ENCODE results near the gene SNAP47. TPM values are rescaled to one million over a fixed set of nuclear protein-coding genes. Genes with fewer than 3 reads are reported as not detected.

Gene SNAP47
- total RNA-seq, 1 donor from 2014 or later = 52.8 TPM

GRCh38 chr1:227823537-227823936 is 88.3 kb downstream of the SNAP47 start:
- Mint-ChIP-seq H3K36me3 (no peaks in the 10 kb centered on the region), H3K27me3 (ENCODE audit: insufficient read depth, low read depth) (peaks cover 10% of the 10 kb centered on the region), H3K4me1 (no peaks in the 10 kb centered on the region), H3K4me3 (no peak overlapping the region), H3K9me3 (peaks cover 9% of the 10 kb centered on the region), H3K27ac (no peak overlapping the region)
- DNase-seq (ENCODE audit: low spot score) = no peak
- Histone ChIP-seq H3F3A (ENCODE audit: low read depth) (no peaks in the 10 kb centered on the region), H3K4me3 (no peak overlapping the region), H3K9me3 (ENCODE audit: low read depth) (no peaks in the 10 kb centered on the region), H4K20me1 (ENCODE audit: low read depth) (no peaks in the 10 kb centered on the region), H3K79me2 (ENCODE audit: low read depth) (no peaks in the 10 kb centered on the region), H3K4me1 (no peaks in the 10 kb centered on the region), H2AFZ (replicated peaks) (no peak overlapping the region), H3K4me2 (no peak overlapping the region), H3K9ac (no peak overlapping the region), H3K27me3 (peaks cover 14% of the 10 kb centered on the region), H3K27ac (no peak overlapping the region), H3K36me3 (no peaks in the 10 kb centered on the region)
- no peak for TF ChIP-seq CTCF (IDR thresholded peaks at IDR 0.05)
- no peak for TF ChIP-seq EZH2 (IDR thresholded peaks at IDR 0.05)
- TF ChIP-seq EZH2phosphoT487 (IDR thresholded peaks at IDR 0.05) = no peak

DNA sequence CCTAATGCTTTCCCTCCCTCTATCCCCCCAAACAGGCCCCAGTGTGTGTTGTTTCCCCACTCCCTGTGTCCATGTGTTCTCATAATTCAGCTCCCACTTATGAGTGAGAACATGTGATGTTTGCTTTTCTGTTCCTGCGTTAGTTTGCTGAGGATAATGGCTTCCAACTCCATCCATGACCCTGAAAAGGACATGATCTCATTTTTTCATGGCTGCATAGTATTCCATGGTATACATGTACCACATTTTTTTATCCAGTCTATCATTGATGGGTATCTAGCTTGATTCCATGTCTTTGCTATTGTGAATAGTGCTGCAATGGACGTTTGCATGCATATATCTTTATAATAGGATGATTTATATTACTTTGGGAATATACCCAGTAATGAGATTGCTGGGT is 89.0 kb downstream of the SNAP47 start:
- Mint-ChIP-seq H3K9me3 (peaks cover 9% of the 10 kb centered on the region), H3K27me3 (ENCODE audit: insufficient read depth, low read depth) (peaks cover 9% of the 10 kb centered on the region), H3K27ac (no peak overlapping the region), H3K4me3 (no peak overlapping the region), H3K4me1 (no peaks in the 10 kb centered on the region), H3K36me3 (no peaks in the 10 kb centered on the region)
- Histone ChIP-seq H3K4me2 (no peak overlapping the region), H3K4me1 (no peaks in the 10 kb centered on the region), H3K9me3 (ENCODE audit: low read depth) (no peaks in the 10 kb centered on the region), H3K79me2 (ENCODE audit: low read depth) (no peaks in the 10 kb centered on the region), H3K9ac (no peak overlapping the region), H3K27me3 (peaks cover 14% of the 10 kb centered on the region), H4K20me1 (ENCODE audit: low read depth) (no peaks in the 10 kb centered on the region), H3K27ac (no peak overlapping the region), H2AFZ (replicated peaks) (no peak overlapping the region), H3K4me3 (no peak overlapping the region), H3F3A (ENCODE audit: low read depth) (no peaks in the 10 kb centered on the region), H3K36me3 (no peaks in the 10 kb centered on the region)
- no peak for TF ChIP-seq CTCF (IDR thresholded peaks at IDR 0.05)
- no peak for TF ChIP-seq EZH2phosphoT487 (IDR thresholded peaks at IDR 0.05)
- TF ChIP-seq EZH2 (IDR thresholded peaks at IDR 0.05) = no peak
- DNase-seq (ENCODE audit: low spot score) = no peak

- peaks cover 9% of the 10 kb centered on the region for H3K27me3 Mint-ChIP-seq (ENCODE audit: insufficient read depth, low read depth)
Measured at GRCh38 chr1:227828786-227829185, 93.6 kb downstream of the SNAP47 start.

More at GRCh38 chr1:227828786-227829185, 93.6 kb downstream of the SNAP47 start:
- Histone ChIP-seq H2AFZ (replicated peaks) (no peak overlapping the region), H3K27me3 (peaks cover 18% of the 10 kb centered on the region), H3K4me2 (no peak overlapping the region), H3K4me1 (no peaks in the 10 kb centered on the region), H3K9ac (no peak overlapping the region), H3K9me3 (ENCODE audit: low read depth) (no peaks in the 10 kb centered on the region), H3K79me2 (ENCODE audit: low read depth) (no peaks in the 10 kb centered on the region), H4K20me1 (ENCODE audit: low read depth) (no peaks in the 10 kb centered on the region), H3K4me3 (no peak overlapping the region), H3K36me3 (no peaks in the 10 kb centered on the region), H3K27ac (no peak overlapping the region), H3F3A (ENCODE audit: low read depth) (no peaks in the 10 kb centered on the region)
- Mint-ChIP-seq H3K36me3 (no peaks in the 10 kb centered on the region), H3K9me3 (peaks cover 5% of the 10 kb centered on the region), H3K4me1 (no peaks in the 10 kb centered on the region), H3K4me3 (no peak overlapping the region), H3K27ac (no peak overlapping the region)
- DNase-seq (ENCODE audit: low spot score) = no peak
- TF ChIP-seq EZH2 (IDR thresholded peaks at IDR 0.05) = no peak
- TF ChIP-seq CTCF (IDR thresholded peaks at IDR 0.05) = no peak
- no peak for TF ChIP-seq EZH2phosphoT487 (IDR thresholded peaks at IDR 0.05)

Other genes with a start within 250 kb of the SNAP47 start
- gene ZNF678, start 171.9 kb upstream of the SNAP47 start, total RNA-seq (ENCODE audit: low replicate concordance) = 46.8 and 63.8 TPM in 2 replicates
- 7.5 and 13.6 TPM in 2 replicates for gene JMJD4, start 133 bp upstream of the SNAP47 start, total RNA-seq (ENCODE audit: low replicate concordance)
- not detected in 2 replicates for gene PRSS38, start 80.2 kb downstream of the SNAP47 start, total RNA-seq (ENCODE audit: low replicate concordance)
- gene WNT9A, start 212.5 kb downstream of the SNAP47 start, total RNA-seq (ENCODE audit: low replicate concordance) = 1.4 and 2.7 TPM in 2 replicates